Activated effector memory CD4-positive, alpha-beta T cell treated with Interleukin-2 at 50 U/mL for 16 hours (primary cell): ENCODE data around the gene GPATCH2L.
A peak's percentile ranks its signal among the peaks of the same experiment; 100 is the strongest.

Experiments
- DNase-seq: peaks from one replicate; pipeline ENCODE4 v3.0.0-alpha.2; 2020

The GPATCH2L gene

GRCh38 chr14:76151398-76152332 lies at the start of gene GPATCH2L:
Gene GPATCH2L (plus strand): TSS chr14:76151922. CDS start chr14:76154364, 2,442 bp downstream.
- DNase-seq, result peak; percentile 97

DNA sequence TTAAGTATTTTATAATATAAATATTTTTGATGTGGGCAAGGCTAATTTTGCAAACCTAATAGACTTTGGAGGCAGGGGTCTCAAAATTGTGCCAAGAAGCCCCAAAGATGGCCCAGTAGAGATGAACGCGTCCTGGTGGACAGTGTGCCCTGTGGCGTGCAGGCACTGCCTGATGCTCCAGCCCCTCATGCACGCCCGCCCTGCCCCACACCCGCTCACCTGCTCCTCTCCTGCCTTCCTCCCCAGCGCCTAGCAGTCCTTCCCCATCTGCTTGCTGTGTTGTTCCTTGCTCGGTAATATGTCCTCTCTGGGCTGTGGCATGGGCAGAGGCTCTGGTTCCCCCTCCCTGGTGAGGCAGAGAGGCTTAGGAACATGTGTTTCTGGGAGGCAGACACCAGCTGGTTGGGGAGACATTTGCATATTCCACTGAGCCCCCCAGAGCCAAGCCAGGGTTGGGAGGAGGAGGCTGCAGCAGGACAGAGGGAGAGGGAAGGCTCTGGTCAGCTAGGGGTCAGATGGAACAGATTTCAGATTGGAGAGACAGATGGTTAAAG lies 46.8 kb upstream of the GPATCH2L start:
- DNase-seq, result no peak

GRCh38 chr14:76106188-76106587 lies 45.5 kb upstream of the GPATCH2L start:
- DNase-seq, result no peak

GRCh38 chr14:76109087-76109880 lies 42.4 kb upstream of the GPATCH2L start:
- DNase-seq, result no peak

DNA sequence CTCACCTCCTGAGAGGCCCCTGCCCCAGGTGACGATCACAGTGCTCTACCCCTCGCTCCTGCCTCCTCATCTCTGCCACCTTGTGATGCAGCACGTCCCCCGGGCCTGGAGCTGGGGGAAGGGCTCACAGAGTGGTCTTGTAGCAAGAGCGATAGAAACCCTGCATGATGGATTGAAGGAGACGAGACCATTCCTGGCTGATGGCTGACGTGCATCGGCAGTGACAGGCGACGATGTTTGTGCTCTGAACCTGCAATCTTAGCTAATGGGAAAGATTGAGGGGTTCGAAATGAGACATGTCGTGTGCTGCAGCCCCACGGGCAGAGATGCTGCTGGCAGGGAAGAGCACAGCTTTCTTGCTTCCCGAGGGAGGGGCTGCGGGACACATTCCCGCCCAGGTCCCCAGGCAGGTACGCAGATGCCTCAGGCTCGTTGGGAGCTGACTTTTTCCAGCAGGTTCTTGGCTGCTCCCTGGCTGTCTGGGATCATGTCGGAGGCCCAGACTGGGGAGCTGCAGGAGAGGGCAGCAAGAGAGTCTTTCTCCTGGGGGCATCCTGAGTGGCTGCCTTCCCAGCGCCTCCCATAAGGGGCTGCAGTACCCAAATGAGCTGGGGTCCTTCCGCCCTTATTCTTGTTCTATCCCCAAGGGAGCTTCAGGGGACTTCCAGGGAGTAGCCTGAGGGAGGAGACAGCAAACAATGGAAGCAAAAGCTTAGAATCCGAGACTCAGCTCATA lies 38.7 kb upstream of the GPATCH2L start:
- no peak for DNase-seq

GRCh38 chr14:76113691-76114090 lies 38.0 kb upstream of the GPATCH2L start:
- DNase-seq, result no peak

DNA sequence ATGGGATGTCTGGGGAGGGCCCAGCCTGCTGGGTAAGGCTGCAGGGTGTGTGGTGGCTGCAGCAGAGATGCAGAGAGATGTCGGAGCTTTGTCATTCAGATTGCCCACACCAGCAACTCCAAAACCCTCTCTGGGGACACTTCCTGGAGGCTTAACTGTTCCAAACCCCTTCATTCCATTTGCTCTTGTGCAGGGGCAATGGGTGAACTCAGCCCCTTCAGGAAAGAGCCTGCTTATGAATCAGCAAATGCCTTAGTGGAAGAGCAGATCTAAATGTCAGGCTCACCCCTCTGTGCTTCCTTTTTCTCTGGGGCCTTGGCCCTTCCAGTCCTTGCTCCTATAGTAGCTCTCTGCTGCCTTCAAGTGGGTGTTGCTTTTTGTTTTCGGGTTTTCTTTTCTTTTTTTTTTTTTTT lies 36.7 kb upstream of the GPATCH2L start:
- DNase-seq, result no peak

DNA sequence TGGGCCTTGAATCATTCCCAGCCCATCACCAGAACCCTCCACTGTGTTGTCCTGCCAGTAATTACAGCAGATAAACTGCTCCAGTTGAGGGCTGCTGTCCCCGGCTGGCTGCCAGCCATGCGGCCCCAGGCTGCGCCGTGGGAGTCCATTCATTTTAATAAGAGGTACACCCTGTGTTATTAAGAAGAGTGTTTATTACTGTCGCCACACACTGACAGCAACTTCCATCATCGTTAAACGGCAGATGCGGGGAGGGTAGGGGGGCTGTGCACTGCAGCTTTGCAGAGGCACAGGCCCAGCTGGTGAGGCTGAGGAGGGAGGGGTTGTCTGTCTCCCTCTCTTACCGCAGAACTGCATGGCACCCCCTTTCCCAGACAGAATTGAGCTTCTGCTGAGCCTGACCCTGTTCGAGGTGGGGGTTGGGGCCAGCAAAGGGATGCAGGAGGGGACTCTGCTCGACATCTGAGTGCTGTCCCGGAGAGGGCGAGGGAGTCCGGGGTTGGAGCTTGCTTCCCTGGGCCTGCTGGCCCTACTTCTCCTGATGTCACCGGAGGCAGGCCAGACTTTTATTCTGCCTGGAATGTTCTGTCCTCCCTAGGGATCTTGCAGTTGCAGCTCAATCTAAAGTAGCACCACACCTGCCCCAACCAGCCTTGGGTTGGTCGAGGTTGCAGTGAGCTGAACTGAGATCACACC lies 33.8 kb upstream of the GPATCH2L start:
- no peak for DNase-seq

GRCh38 chr14:76118594-76118993 lies 33.1 kb upstream of the GPATCH2L start:
- DNase-seq, result no peak

GRCh38 chr14:76121089-76121748 lies 30.5 kb upstream of the GPATCH2L start:
- DNase-seq, result no peak

DNA sequence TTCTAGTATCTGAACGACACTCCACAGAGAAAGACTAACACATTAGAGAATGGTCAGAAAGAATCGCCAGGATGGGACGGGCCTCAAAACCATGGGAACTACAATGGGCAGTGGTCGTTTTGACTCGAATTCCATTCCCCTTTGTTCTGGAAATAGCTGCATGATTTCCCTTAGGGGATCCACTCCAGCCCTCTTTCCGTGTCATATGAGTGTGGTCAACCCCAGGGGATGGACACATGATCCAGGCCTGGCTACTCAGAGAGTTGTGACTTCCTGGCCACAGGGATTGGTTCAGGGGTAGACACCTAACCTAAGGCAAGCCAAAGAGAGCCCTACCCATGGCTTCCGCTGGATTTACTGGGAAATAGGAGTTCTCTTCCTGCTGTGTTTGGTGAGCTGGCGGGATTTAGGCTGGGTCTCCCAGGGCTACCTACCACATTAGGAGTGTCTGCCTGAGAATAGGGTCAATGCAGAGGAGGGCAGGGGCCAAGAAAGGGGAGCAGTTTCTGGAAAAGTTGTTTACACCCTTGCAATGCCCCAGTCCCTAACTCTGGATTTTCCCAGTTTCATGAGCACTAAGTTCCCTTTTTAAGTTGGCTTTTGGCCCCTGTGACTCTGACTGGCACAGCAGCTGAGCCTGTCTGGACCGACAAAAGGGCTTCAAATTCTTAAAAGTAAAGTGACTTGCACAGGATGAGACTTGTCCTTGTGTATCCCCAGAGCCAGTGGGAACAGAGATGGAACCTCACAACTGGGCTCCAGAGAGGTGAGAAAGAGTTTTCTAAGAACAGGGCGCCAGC lies 28.1 kb upstream of the GPATCH2L start:
- DNase-seq, result no peak

DNA sequence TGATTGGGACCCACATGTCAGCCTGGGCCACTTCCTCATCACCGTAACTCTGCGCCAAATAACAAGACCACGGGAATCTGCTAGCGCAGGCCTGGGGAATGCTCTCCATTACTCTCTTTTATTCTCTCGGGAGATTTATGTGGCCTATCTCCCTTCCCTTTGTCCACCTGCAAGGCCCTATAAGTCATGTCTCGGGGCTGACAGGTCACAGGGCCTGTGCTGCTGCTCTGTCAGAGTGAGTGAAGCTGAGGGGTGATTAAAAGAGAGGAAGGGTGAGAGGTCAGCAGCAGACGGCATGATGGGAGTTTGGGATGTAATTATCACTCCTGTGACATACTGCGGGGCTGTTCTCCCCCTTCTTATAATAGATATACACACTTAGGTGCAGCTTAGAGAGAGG lies 26.2 kb upstream of the GPATCH2L start:
- no peak for DNase-seq

DNA sequence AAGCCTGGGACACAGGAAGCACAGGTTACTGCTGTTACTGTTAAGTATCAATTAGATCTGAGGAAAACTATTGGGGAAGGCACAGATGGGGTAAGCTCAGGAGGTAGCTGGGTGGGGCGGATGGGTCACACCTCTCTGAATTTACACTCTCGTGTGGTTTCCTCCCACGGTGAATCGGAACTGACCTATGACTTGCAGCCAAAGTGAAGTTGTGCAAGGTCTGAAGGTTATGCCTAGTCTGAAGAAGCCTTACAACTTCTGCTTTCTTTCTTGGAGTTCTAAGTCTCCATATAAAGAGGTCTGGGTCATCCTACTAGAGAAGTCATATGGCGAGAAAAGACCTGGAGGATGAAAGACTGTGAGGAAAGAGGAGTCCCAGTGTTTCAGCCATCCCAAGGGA lies 25.6 kb upstream of the GPATCH2L start:
- DNase-seq, result no peak

DNA sequence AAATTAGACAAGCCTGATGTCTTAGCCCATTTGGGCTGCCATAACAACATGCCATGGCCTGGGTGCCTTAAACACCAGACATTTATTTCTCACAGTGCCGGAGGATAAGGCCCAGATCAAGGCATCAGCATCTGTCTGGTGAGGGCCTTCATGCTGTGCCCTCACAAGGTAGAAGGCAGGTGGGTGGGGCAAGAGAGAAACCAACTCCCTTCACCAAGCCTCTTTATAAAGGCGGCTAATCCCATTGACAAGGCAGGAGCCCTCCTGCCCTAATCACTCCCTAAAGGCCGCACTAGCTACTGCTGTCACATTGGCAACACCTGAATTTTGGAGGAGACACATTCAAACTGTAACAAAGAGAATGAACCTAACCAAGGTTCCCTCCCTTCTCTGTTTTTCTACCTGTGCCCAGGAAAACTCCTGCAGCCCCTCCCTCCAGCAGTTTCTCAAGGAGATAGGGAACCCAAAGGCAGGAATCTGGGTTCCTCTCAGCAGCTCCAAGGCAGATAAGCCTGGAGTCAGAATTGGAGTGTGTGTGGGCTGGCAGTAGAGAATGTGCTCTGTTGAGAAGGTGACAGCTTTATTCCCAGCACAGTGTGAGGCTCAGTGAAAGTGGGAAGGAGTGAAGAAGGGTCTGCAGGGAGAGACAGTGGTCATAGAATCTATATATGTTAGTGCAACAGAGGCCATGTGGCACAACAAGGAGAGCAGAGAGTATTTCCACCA lies 21.7 kb upstream of the GPATCH2L start:
- no peak for DNase-seq

- no peak for DNase-seq
These were observed 20.4 kb upstream of the GPATCH2L start for GRCh38 chr14:76131071-76131965.

- DNase-seq, result no peak
These were observed 18.6 kb upstream of the GPATCH2L start for GRCh38 chr14:76133103-76133502.

DNA sequence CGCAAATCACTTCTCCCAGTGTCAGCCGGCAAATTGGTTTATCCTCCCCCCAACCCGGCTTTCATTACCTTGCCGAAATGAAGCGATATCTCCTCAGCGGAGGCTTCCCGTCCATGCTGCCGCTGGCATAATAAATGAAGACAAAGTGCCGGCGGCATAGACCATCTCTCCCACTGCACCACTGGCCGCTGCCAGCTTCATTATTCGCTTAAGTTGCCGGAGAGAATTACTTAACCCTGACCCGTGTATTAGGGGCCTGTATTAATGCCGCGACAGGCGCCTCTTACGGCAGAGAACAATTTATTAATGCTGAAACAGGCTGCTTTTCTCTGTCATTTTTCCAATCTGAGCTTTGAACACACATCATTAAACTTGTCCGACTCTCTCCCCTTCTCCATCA lies 17.5 kb upstream of the GPATCH2L start:
- DNase-seq, result no peak

DNA sequence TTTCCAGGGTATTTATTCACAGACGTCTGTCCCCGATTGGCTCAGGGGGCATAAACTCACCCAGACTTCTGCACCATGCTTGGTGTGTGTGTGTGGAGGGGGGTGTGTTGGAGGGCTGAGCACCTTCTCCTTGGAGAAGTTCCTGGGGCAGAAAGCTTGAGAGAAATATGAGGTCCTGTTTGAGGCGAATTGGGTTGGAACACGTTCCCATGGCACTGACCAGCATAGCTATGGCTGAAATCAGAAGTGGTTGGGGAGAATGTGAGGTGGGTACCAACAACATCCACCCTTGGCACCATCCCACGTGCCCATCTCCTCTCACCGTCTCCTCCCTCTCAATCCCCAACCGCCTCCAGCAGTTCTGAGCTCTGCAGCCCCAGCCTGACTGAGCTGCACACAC lies 16.0 kb upstream of the GPATCH2L start:
- no peak for DNase-seq
